ENCODE results near the gene DLG4. TPM values are rescaled to one million over a fixed set of nuclear protein-coding genes. Genes with fewer than 3 reads are reported as not detected.

Gene DLG4
- total RNA-seq, 4 donors from 2014 or later, result 2.7 to 7.7 (median 4.7) TPM

DNA sequence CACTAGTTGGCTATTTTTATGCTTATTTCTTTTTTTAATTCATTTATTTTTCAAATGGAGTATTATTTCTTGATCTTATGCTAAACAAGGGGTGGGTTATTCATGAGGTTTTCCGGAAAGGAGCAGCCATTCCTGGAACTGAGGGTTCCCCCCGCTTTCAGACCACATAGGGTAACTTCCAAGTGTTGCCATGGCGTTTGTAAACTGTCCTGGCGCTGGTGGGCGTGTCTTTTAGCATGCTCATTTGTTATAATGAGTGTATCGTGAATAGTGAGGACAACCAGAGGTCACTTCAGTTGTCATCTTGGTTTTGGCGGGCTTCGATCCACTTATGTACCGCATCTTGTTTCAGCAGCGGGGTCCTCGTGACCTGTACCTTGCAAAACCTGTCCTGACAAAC is 75.4 kb downstream of the DLG4 start:
- intact Hi-C loops (cut with DNase I; ENCODE audit: low total_unique reads), result no loop called here
- TF ChIP-seq, protein P1, sequence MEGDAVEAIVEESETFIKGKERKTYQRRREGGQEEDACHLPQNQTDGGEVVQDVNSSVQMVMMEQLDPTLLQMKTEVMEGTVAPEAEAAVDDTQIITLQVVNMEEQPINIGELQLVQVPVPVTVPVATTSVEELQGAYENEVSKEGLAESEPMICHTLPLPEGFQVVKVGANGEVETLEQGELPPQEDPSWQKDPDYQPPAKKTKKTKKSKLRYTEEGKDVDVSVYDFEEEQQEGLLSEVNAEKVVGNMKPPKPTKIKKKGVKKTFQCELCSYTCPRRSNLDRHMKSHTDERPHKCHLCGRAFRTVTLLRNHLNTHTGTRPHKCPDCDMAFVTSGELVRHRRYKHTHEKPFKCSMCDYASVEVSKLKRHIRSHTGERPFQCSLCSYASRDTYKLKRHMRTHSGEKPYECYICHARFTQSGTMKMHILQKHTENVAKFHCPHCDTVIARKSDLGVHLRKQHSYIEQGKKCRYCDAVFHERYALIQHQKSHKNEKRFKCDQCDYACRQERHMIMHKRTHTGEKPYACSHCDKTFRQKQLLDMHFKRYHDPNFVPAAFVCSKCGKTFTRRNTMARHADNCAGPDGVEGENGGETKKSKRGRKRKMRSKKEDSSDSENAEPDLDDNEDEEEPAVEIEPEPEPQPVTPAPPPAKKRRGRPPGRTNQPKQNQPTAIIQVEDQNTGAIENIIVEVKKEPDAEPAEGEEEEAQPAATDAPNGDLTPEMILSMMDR (IDR thresholded peaks at IDR 0.05), result no peak
- no peak for TF ChIP-seq POLR2A (IDR thresholded peaks at IDR 0.05)
- 69 to 78% methylated on average over 11 of the region's 11 CpGs for WGBS, 2 donors
- no peak overlapping the region for H3K4me3 ChIP-seq (ENCODE audit: low read depth, poor library complexity, severe bottlenecking)
- DNase-seq (ENCODE audit: low spot score in 2 of 2), result no peak

DNA sequence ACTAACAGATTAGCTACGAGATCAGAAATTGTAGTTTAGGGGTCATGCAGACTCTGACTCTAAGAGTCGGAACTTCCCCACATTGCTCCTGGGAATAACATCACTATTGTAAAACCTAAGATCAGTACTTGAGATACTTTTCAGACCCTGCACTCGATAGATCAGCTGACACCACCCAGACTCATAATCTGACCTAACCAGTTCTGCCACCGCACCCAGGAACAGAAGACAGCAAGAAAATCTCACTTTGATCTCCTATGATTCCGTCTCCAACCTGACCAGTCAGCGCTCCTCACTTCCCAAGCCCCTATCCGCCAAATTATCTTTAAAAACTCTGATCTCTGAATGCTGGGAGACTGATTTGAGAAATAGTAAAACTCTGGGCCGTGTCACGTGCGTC is 77.8 kb downstream of the DLG4 start:
- WGBS, 2 donors, result 43 to 48% methylated on average over 10 of the region's 10 CpGs
- no peak for TF ChIP-seq POLR2A (IDR thresholded peaks at IDR 0.05)
- TF ChIP-seq, protein P1 (IDR thresholded peaks at IDR 0.05), result no peak
- no peak for DNase-seq (ENCODE audit: low spot score in 2 of 2)
- H3K4me3 ChIP-seq (ENCODE audit: low read depth, poor library complexity, severe bottlenecking), result no peak overlapping the region
- intact Hi-C loops (cut with DNase I; ENCODE audit: low total_unique reads), result no loop called here

DNA sequence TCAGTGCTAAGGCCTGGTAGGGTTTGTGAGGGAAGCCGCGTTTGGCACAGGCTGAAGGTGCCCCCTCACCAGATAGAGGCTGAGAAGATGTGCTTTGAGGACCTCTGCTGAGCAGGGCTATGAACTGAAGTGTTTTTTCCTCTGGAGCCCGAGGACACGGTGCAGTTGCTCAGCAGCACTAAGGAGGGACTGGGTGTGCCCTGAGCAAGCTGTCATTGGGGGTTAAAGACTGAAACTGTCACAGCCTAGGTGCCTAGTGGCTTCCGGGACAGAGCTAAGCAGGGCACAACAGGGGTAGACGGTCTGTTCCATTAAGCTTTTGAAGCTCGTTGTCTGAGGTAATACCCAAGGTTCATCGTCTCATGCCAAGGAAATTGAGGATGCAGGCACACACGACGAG is 80.2 kb downstream of the DLG4 start:
- TF ChIP-seq, protein P1 (IDR thresholded peaks at IDR 0.05), result no peak
- no peak for TF ChIP-seq POLR2A (IDR thresholded peaks at IDR 0.05)
- WGBS, 2 donors, result 54 to 60% methylated on average over 10 of the region's 10 CpGs
- intact Hi-C loops (cut with DNase I; ENCODE audit: low total_unique reads), result no loop called here
- H3K4me3 ChIP-seq (ENCODE audit: low read depth, poor library complexity, severe bottlenecking), result no peak overlapping the region
- DNase-seq (ENCODE audit: low spot score in 2 of 2), result no peak

DNA sequence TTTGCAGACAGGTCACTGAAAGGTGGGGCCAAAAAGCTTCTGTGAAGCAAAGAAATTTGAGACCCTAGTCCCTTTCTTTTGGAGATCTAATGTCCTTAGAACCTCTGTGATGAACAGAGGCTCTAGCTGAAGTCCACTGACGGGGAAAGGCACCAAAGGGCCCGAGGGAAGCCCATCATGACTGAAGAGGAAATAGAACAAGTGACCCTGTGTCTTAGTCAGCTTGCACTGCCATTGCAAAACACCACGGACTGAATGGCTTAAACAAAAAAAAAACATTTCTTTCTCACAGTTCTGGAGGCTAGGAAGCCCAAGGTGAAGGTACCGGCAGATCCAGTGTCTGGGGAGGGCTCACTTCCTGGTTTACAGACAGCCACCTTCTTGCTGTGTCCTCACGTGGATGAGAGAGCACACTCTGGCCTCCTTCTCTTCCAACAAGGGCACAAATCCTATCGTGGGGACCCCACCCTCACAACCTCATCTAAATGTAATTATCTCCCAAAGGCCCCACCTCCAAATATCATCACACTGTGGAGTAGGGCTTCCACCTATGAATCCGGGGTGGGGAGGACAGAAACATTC is 80.7 kb downstream of the DLG4 start:
- no peak for DNase-seq (ENCODE audit: low spot score in 2 of 2)
- no peak overlapping the region for H3K4me3 ChIP-seq (ENCODE audit: low read depth, poor library complexity, severe bottlenecking)
- intact Hi-C loops (cut with DNase I; ENCODE audit: low total_unique reads), result no loop called here
- no peak for TF ChIP-seq POLR2A (IDR thresholded peaks at IDR 0.05)
- TF ChIP-seq, protein P1 (IDR thresholded peaks at IDR 0.05), result no peak
- 64% methylated on average over 7 of the region's 7 CpGs for WGBS, 2 donors

DNA sequence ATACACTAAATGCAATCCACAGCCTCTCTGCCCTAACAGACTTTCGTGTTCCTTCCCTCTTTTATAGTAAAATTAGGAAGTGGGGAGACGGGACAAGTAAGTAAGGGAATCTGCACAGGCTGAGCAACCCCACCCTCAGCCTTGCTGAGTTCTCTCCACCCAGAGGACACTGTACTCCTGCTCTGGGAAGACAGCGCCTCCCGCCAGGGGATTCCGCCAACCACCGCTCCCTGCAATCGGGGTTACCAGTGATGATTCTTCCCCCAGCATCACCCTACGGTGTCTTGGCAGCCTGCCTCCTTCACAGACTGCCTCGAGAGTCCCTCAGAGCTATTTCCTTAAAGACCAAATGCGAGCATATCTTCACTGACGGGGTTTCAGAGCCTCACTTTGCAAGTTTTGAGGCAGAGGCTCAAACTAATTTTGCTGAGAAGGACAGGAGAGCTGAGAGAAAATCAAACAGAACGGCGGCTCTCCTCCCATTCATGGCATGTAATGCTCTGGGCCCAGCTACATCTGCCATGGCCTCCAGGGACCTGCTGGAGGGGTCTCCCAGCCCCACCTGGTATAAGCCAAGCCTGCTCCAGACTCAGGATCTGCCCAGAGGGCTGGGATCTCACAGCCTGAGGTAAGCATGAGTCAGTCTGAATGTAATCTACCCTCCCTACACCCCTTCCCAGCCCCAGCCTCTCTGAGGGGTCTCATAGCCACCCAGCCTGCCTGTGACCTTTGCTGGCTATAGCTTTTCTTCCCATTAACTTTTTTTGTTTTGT is 82.3 kb downstream of the DLG4 start:
- 28 to 32% methylated on average over 12 to 13 of the region's 13 CpGs for WGBS, 2 donors
- no peak for DNase-seq (ENCODE audit: low spot score in 2 of 2)
- intact Hi-C loops (cut with DNase I; ENCODE audit: low total_unique reads), result no loop called here
- TF ChIP-seq, protein P1 (IDR thresholded peaks at IDR 0.05), result no peak
- TF ChIP-seq POLR2A (IDR thresholded peaks at IDR 0.05), result no peak
- H3K4me3 ChIP-seq (ENCODE audit: low read depth, poor library complexity, severe bottlenecking), result no peak overlapping the region

MicroRNA genes within 50 kb of the gene (microRNA counts, 767-probe panel; counts per million panel counts)
- microRNA hsa-miR-324-3p (0 to 358 counts per million in 2 donors), microRNA hsa-miR-324-5p (0 to 358 counts per million in 2 donors)

Small RNA genes within 50 kb of the gene (microRNA-seq; reads per million reads assigned to microRNA genes)
- 508 to 632 reads per million in 2 donors for gene MIR324 (ENCODE audit: borderline number of aligned reads in 1 of 2, borderline replicate concordance in 2 of 2)

Other genes with a start within 250 kb of the DLG4 start
- 10 to 100 TPM; 17.1 to 32.5 (median 21.9) TPM for gene ALOX12, start 223.8 kb downstream of the DLG4 start, total RNA-seq
- gene RNASEK, start 207.2 kb downstream of the DLG4 start, total RNA-seq, result 100 to 1,000 TPM; 187 to 231 (median 220) TPM
- gene BCL6B, start 196.8 kb downstream of the DLG4 start, total RNA-seq, result 1 to 10 TPM in 3 of 4 donors, under 1 TPM in 1; 0.72 to 5.1 (median 2.1) TPM
- gene SLC16A13, start 183.8 kb downstream of the DLG4 start, total RNA-seq, result 1 to 10 TPM; 1.0 to 5.2 (median 2.6) TPM
- 1 to 10 TPM; 1.1 to 6.3 (median 4.1) TPM for gene SLC16A11, start 175.7 kb downstream of the DLG4 start, total RNA-seq
- gene CLEC10A, start 139.6 kb downstream of the DLG4 start, total RNA-seq, result 1 to 10 TPM in 2 of 4 donors, under 1 TPM in 2; 0.46 to 5.4 (median 1.9) TPM
- gene ASGR2, start 105.0 kb downstream of the DLG4 start, total RNA-seq, result 10 to 100 TPM in 1 of 4 donors, 1 to 10 TPM in 3; 6.7 to 10.1 (median 8.7) TPM
- gene ASGR1, start 40.5 kb downstream of the DLG4 start, total RNA-seq, result 1 to 10 TPM; 1.3 to 6.6 (median 4.2) TPM
- 1,000 to 10,000 TPM in 1 of 4 donors, 100 to 1,000 TPM in 3; 703 to 1,179 (median 863) TPM for gene ACADVL, start 102 bp upstream of the DLG4 start, total RNA-seq
- 10 to 100 TPM; 51.7 to 87.5 (median 67.8) TPM for gene DVL2, start 14.7 kb upstream of the DLG4 start, total RNA-seq
- gene PHF23, start 19.6 kb upstream of the DLG4 start, total RNA-seq, result 10 to 100 TPM; 23.4 to 32.5 (median 27.9) TPM
- 100 to 1,000 TPM; 253 to 667 (median 538) TPM for gene GABARAP, start 22.6 kb upstream of the DLG4 start, total RNA-seq
- 10 to 100 TPM; 55.3 to 79.2 (median 70.4) TPM for gene CTDNEP1, start 31.9 kb upstream of the DLG4 start, total RNA-seq
- 10 to 100 TPM; 10.8 to 20.6 (median 17.1) TPM for gene ELP5, start 32.4 kb upstream of the DLG4 start, total RNA-seq
- gene CLDN7, start 42.6 kb upstream of the DLG4 start, total RNA-seq, result 10 to 100 TPM in 3 of 4 donors, 1 to 10 TPM in 1; 6.7 to 25.6 (median 14.4) TPM
- gene SLC2A4, start 61.9 kb upstream of the DLG4 start, total RNA-seq, result 10 to 100 TPM in 2 of 4 donors, 1 to 10 TPM in 2; 4.3 to 13.6 (median 8.4) TPM
- 1 to 10 TPM in 3 of 4 donors, under 1 TPM in 1; 0.17 to 8.0 (median 2.4) TPM for gene YBX2, start 74.8 kb upstream of the DLG4 start, total RNA-seq
- gene EIF5A, start 87.8 kb upstream of the DLG4 start, total RNA-seq, result 100 to 1,000 TPM; 203 to 261 (median 221) TPM
- gene GPS2, start 95.5 kb upstream of the DLG4 start, total RNA-seq, result 10 to 100 TPM; 48.8 to 93.6 (median 79.3) TPM
- gene NEURL4, start 109.5 kb upstream of the DLG4 start, total RNA-seq, result 10 to 100 TPM; 13.3 to 44.8 (median 22.3) TPM
- gene ACAP1, start 116.7 kb upstream of the DLG4 start, total RNA-seq, result 1 to 10 TPM; 2.9 to 5.6 (median 3.8) TPM
- 10 to 100 TPM; 30.3 to 65.4 (median 42.8) TPM for gene KCTD11, start 132.3 kb upstream of the DLG4 start, total RNA-seq
- not detected for gene TMEM95, start 135.3 kb upstream of the DLG4 start, total RNA-seq
- gene TNK1, start 161.3 kb upstream of the DLG4 start, total RNA-seq, result 10 to 100 TPM; 13.0 to 25.4 (median 19.7) TPM
- 10 to 100 TPM; 21.6 to 38.1 (median 24.5) TPM for gene PLSCR3, start 174.7 kb upstream of the DLG4 start, total RNA-seq
- 10 to 100 TPM; 56.1 to 90.8 (median 65.5) TPM for gene TMEM256, start 184.3 kb upstream of the DLG4 start, total RNA-seq
- gene NLGN2, start 188.0 kb upstream of the DLG4 start, total RNA-seq, result 1 to 10 TPM; 5.5 to 9.6 (median 6.4) TPM
- gene SPEM1, start 200.5 kb upstream of the DLG4 start, total RNA-seq, result not detected
- gene SPEM2, start 205.8 kb upstream of the DLG4 start, total RNA-seq, result not detected
- not detected for gene SPEM3, start 209.0 kb upstream of the DLG4 start, total RNA-seq
- gene TMEM102, start 215.6 kb upstream of the DLG4 start, total RNA-seq, result 10 to 100 TPM; 15.5 to 23.2 (median 22.1) TPM
- gene FGF11, start 219.7 kb upstream of the DLG4 start, total RNA-seq, result 10 to 100 TPM; 12.5 to 15.0 (median 13.9) TPM
- 10 to 100 TPM in 3 of 4 donors, 1 to 10 TPM in 1; 7.8 to 16.0 (median 13.6) TPM for gene CHRNB1, start 225.2 kb upstream of the DLG4 start, total RNA-seq